Activated T-cell treated with anti-CD3 and anti-CD28 coated beads, Interleukin-2, amount 50 U/mL, for 4 hours (primary cell): ENCODE data around the gene LFNG. TPM values are rescaled to one million over a fixed set of nuclear protein-coding genes. Genes with fewer than 3 reads are reported as not detected.

Source experiments
- ATAC-seq, 2 donors: fragments of 200-7000 bp; cut with Tn5 transposase; one replicate each; pipeline ENCODE4 v1.10.0; 2021
- DNase-seq: peaks from one replicate; pipeline ENCODE4 v3.0.0-alpha.2; 2020
- H3K27me3 Mint-ChIP-seq: one replicate; pipeline ENCODE4 v1.8.0; 2021; ENCODE audit warnings: low read depth, mixed read lengths
- H3K36me3 Mint-ChIP-seq: one replicate; pipeline ENCODE4 v1.8.0; 2022; ENCODE audit warnings: mixed read lengths; ENCODE audit not compliant: insufficient read depth
- H3K4me1 Mint-ChIP-seq: one replicate; pipeline ENCODE4 v1.8.0; 2021; ENCODE audit warnings: low read depth, mixed read lengths
- H3K4me3 Mint-ChIP-seq: one replicate; pipeline ENCODE4 v1.8.0; 2021; ENCODE audit warnings: mild to moderate bottlenecking, moderate library complexity, mixed read lengths
- H3K9me3 Mint-ChIP-seq: one replicate; pipeline ENCODE4 v1.8.0; 2021; ENCODE audit warnings: mixed read lengths
- total RNA-seq, 3 donors: library from RNA; stranded (reverse); gene quantifications; one replicate each; pipeline ENCODE4 v1.2.1, GENCODE V29; 2021

The LFNG gene
- total RNA-seq, 3 donors from 2014 or later = 16.1 to 17.7 (median 17.7) TPM

- H3K4me1 Mint-ChIP-seq = no peaks in the 10 kb centered on the region
- no peaks in the 10 kb centered on the region for H3K36me3 Mint-ChIP-seq
- H3K9me3 Mint-ChIP-seq = peaks cover 6% of the 10 kb centered on the region
- H3K27me3 Mint-ChIP-seq = no peaks in the 10 kb centered on the region
- ATAC-seq (no peak), DNase-seq (no peak)
- no peak overlapping the region for H3K4me3 Mint-ChIP-seq
Observed at GRCh38 chr7:2478399-2478785, 41.2 kb upstream of the LFNG start.

GRCh38 chr7:2478800-2479199 lies 40.8 kb upstream of the LFNG start:
- H3K36me3 Mint-ChIP-seq = no peaks in the 10 kb centered on the region
- H3K9me3 Mint-ChIP-seq = peaks cover 6% of the 10 kb centered on the region
- H3K4me3 Mint-ChIP-seq = no peak overlapping the region
- no peaks in the 10 kb centered on the region for H3K4me1 Mint-ChIP-seq
- ATAC-seq (no peak), DNase-seq (no peak)
- no peaks in the 10 kb centered on the region for H3K27me3 Mint-ChIP-seq

GRCh38 chr7:2479276-2480069 lies 40.1 kb upstream of the LFNG start:
- H3K4me3 Mint-ChIP-seq = no peak overlapping the region
- no peaks in the 10 kb centered on the region for H3K36me3 Mint-ChIP-seq
- no peaks in the 10 kb centered on the region for H3K4me1 Mint-ChIP-seq
- no peak for DNase-seq
- H3K27me3 Mint-ChIP-seq = no peaks in the 10 kb centered on the region
- no peak for ATAC-seq
- H3K9me3 Mint-ChIP-seq = peaks cover 6% of the 10 kb centered on the region

GRCh38 chr7:2480070-2480408 lies 39.5 kb upstream of the LFNG start:
- DNase-seq (no peak), ATAC-seq (no peak)
- H3K4me1 Mint-ChIP-seq = no peaks in the 10 kb centered on the region
- H3K9me3 Mint-ChIP-seq = peaks cover 6% of the 10 kb centered on the region
- no peaks in the 10 kb centered on the region for H3K36me3 Mint-ChIP-seq
- peaks cover 1% of the 10 kb centered on the region for H3K27me3 Mint-ChIP-seq
- H3K4me3 Mint-ChIP-seq = no peak overlapping the region

- ATAC-seq = no peak
- Mint-ChIP-seq H3K9me3 (peaks cover 6% of the 10 kb centered on the region), H3K4me3 (no peak overlapping the region), H3K27me3 (peaks cover 1% of the 10 kb centered on the region), H3K4me1 (no peaks in the 10 kb centered on the region), H3K36me3 (no peaks in the 10 kb centered on the region)
- DNase-seq = no peak
Observed at GRCh38 chr7:2481195-2481594, 38.4 kb upstream of the LFNG start.

GRCh38 chr7:2482725-2483451 lies 36.7 kb upstream of the LFNG start:
- Mint-ChIP-seq H3K36me3 (no peaks in the 10 kb centered on the region), H3K27me3 (peaks cover 1% of the 10 kb centered on the region), H3K9me3 (peaks cover 6% of the 10 kb centered on the region), H3K4me1 (no peaks in the 10 kb centered on the region), H3K4me3 (no peak overlapping the region)
- DNase-seq (no peak), ATAC-seq (no peak)

GRCh38 chr7:2483494-2483893 lies 36.1 kb upstream of the LFNG start:
- DNase-seq = no peak
- Mint-ChIP-seq H3K4me1 (no peaks in the 10 kb centered on the region), H3K27me3 (peaks cover 1% of the 10 kb centered on the region), H3K9me3 (peaks cover 6% of the 10 kb centered on the region), H3K36me3 (no peaks in the 10 kb centered on the region), H3K4me3 (no peak overlapping the region)
- ATAC-seq = no peak

- peaks cover 1% of the 10 kb centered on the region for H3K27me3 Mint-ChIP-seq
- peaks cover 2% of the 10 kb centered on the region for H3K4me1 Mint-ChIP-seq
- no peaks in the 10 kb centered on the region for H3K36me3 Mint-ChIP-seq
- DNase-seq (no peak), ATAC-seq (no peak)
- no peak overlapping the region for H3K4me3 Mint-ChIP-seq
- H3K9me3 Mint-ChIP-seq = peaks cover 6% of the 10 kb centered on the region
Observed at GRCh38 chr7:2484868-2485267, 34.7 kb upstream of the LFNG start.

GRCh38 chr7:2487586-2488271 lies 31.8 kb upstream of the LFNG start:
- Mint-ChIP-seq H3K9me3 (peaks cover 3% of the 10 kb centered on the region), H3K27me3 (peaks cover 1% of the 10 kb centered on the region), H3K4me1 (peaks cover 2% of the 10 kb centered on the region), H3K36me3 (no peaks in the 10 kb centered on the region), H3K4me3 (no peak overlapping the region)
- ATAC-seq (no peak), DNase-seq (no peak)

GRCh38 chr7:2488272-2488645 lies 31.3 kb upstream of the LFNG start:
- no peaks in the 10 kb centered on the region for H3K9me3 Mint-ChIP-seq
- no peak overlapping the region for H3K4me3 Mint-ChIP-seq
- peaks cover 2% of the 10 kb centered on the region for H3K4me1 Mint-ChIP-seq
- H3K36me3 Mint-ChIP-seq = no peaks in the 10 kb centered on the region
- ATAC-seq (no peak), DNase-seq (no peak)
- H3K27me3 Mint-ChIP-seq = peaks cover 1% of the 10 kb centered on the region

GRCh38 chr7:2488681-2489080 lies 30.9 kb upstream of the LFNG start:
- H3K9me3 Mint-ChIP-seq = no peaks in the 10 kb centered on the region
- H3K4me3 Mint-ChIP-seq = no peak overlapping the region
- peaks cover 1% of the 10 kb centered on the region for H3K27me3 Mint-ChIP-seq
- H3K36me3 Mint-ChIP-seq = no peaks in the 10 kb centered on the region
- ATAC-seq = no peak
- no peak for DNase-seq
- peaks cover 2% of the 10 kb centered on the region for H3K4me1 Mint-ChIP-seq

- Mint-ChIP-seq H3K36me3 (no peaks in the 10 kb centered on the region), H3K27me3 (peaks cover 3% of the 10 kb centered on the region), H3K4me3 (no peak overlapping the region), H3K9me3 (no peaks in the 10 kb centered on the region), H3K4me1 (peaks cover 2% of the 10 kb centered on the region)
- DNase-seq = no peak
- no peak for ATAC-seq
Observed at GRCh38 chr7:2490181-2490651, 29.4 kb upstream of the LFNG start.

- Mint-ChIP-seq H3K9me3 (no peaks in the 10 kb centered on the region), H3K4me3 (no peak overlapping the region), H3K36me3 (no peaks in the 10 kb centered on the region), H3K27me3 (peaks cover 13% of the 10 kb centered on the region), H3K4me1 (peaks cover 2% of the 10 kb centered on the region)
- DNase-seq (no peak), ATAC-seq (no peak)
Observed at GRCh38 chr7:2492038-2492437, 27.5 kb upstream of the LFNG start.

GRCh38 chr7:2493205-2494164 lies 26.1 kb upstream of the LFNG start:
- H3K36me3 Mint-ChIP-seq = no peaks in the 10 kb centered on the region
- H3K27me3 Mint-ChIP-seq = peaks cover 13% of the 10 kb centered on the region
- no peaks in the 10 kb centered on the region for H3K9me3 Mint-ChIP-seq
- H3K4me1 Mint-ChIP-seq = peaks cover 2% of the 10 kb centered on the region
- no peak for ATAC-seq
- DNase-seq = no peak
- no peak overlapping the region for H3K4me3 Mint-ChIP-seq
